Neural crest cell (in vitro differentiated cells): ENCODE results near the gene CCDC116. TPM values are rescaled to one million over a fixed set of nuclear protein-coding genes. Genes with fewer than 3 reads are reported as not detected.

Source experiments
- DNase-seq: peaks from one replicate; pipeline ENCODE4 v3.0.0; 2021; ENCODE audit warnings: low read depth, mixed read lengths, low spot score
- H3K27ac Mint-ChIP-seq: one replicate; pipeline ENCODE4 v1.8.0; 2021; ENCODE audit warnings: mild to moderate bottlenecking, mixed read lengths; ENCODE audit not compliant: unreplicated experiment
- H3K27me3 Mint-ChIP-seq: 2 replicates; pipeline ENCODE4 v1.8.0; 2021; ENCODE audit warnings: low read depth, mild to moderate bottlenecking, mixed read lengths
- H3K36me3 Mint-ChIP-seq: 2 replicates; pipeline ENCODE4 v1.8.0; 2021; ENCODE audit warnings: low read depth, mild to moderate bottlenecking, mixed read lengths
- H3K4me1 Mint-ChIP-seq: 2 replicates; pipeline ENCODE4 v1.8.0; 2021; ENCODE audit warnings: mixed read lengths
- H3K4me3 Mint-ChIP-seq: one replicate; pipeline ENCODE4 v1.8.0; 2021; ENCODE audit warnings: mild to moderate bottlenecking, mixed read lengths
- H3K9me3 Mint-ChIP-seq: 2 replicates; pipeline ENCODE4 v1.8.0; 2021; ENCODE audit warnings: mixed read lengths
- total RNA-seq: library from RNA; stranded (reverse); gene quantifications from 2 replicates; pipeline ENCODE4 v1.2.1, GENCODE V29; 2021
- TF ChIP-seq, protein P1 (sequence below): fragments of 200-600 bp; sonication (generic); conservative IDR thresholded peaks from 2 replicates; pipeline ENCODE4 v1.5.0; 2021; ENCODE audit warnings: antibody characterized with exemption, mild to moderate bottlenecking

Gene CCDC116
- total RNA-seq, 1 donor from 2014 or later, result 1.3 TPM

DNA sequence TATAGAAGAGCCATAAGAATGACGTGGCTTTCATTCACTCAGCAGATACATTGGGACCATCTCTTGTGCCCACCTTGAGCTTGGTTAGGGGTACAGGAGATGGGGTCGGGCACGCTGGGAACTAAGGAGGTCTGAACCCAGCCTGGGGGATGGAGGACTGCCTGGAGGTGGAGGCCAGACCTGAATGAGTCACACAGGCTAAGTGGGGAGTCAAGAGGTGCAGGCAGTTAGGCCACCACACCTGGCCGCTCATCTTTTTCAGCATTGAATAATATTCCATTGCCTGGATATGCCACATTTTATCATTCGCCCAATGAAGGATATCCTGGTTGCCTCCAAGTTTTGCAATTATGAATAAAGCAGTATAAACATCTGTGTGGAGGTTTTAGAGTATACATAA lies 29.4 kb downstream of the CCDC116 start:
- Mint-ChIP-seq H3K36me3 (no peaks in the 10 kb centered on the region), H3K27me3 (peaks cover 23% of the 10 kb centered on the region), H3K27ac (no peak overlapping the region), H3K4me1 (peaks cover 25% of the 10 kb centered on the region), H3K4me3 (peak overlapping the region; percentile 91), H3K9me3 (peaks cover 6% of the 10 kb centered on the region)
- DNase-seq, result no peak
- TF ChIP-seq, protein P1, sequence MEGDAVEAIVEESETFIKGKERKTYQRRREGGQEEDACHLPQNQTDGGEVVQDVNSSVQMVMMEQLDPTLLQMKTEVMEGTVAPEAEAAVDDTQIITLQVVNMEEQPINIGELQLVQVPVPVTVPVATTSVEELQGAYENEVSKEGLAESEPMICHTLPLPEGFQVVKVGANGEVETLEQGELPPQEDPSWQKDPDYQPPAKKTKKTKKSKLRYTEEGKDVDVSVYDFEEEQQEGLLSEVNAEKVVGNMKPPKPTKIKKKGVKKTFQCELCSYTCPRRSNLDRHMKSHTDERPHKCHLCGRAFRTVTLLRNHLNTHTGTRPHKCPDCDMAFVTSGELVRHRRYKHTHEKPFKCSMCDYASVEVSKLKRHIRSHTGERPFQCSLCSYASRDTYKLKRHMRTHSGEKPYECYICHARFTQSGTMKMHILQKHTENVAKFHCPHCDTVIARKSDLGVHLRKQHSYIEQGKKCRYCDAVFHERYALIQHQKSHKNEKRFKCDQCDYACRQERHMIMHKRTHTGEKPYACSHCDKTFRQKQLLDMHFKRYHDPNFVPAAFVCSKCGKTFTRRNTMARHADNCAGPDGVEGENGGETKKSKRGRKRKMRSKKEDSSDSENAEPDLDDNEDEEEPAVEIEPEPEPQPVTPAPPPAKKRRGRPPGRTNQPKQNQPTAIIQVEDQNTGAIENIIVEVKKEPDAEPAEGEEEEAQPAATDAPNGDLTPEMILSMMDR, result no peak

- Mint-ChIP-seq H3K4me3 (peak overlapping the region; percentile 77), H3K27ac (no peak overlapping the region), H3K4me1 (peaks cover 28% of the 10 kb centered on the region), H3K27me3 (peaks cover 21% of the 10 kb centered on the region), H3K9me3 (peaks cover 6% of the 10 kb centered on the region), H3K36me3 (no peaks in the 10 kb centered on the region)
- DNase-seq, result no peak
- TF ChIP-seq, protein P1, result no peak
Measured at GRCh38 chr22:21663738-21664137, 31.2 kb downstream of the CCDC116 start.

DNA sequence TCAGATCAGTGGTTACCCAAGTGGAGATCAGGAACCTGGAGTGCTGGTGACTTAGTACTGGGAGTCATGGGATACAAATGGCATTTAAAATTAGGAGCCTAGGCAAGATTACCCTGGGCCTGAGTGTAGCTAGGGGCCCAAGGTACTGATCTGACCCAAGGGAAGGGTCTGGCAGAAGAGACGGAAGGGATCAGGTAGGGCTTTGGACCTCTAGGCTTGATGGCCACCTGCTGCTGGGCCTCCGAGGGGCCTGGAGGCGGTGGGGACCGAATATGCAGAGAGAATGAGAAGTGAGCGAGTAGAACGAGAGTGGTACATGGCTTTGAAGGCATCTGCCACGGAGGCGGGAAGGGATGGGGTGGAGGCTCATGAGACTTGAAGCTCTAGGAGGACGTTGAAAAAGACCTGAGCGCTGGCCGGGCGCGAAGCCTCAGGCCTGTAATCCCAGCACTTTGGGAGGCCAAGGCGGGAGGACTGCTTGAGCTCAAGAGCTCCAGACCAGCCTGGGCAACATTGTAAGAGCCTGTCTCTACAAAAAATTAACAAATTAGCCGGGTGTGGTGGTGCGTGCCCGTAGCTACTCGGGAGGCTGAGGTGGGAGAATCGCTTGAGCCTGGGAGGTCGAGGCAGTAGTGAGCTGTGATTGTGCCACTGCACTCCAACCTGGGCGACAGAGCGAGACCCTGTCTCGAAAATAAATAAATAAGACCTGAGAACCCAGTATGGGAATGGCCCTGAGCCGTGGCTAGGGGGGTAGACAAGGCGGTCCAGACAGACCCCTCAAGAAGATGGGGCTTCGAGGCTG lies 32.7 kb downstream of the CCDC116 start:
- peak overlapping the region; percentile 19 for H3K27ac Mint-ChIP-seq
- TF ChIP-seq, protein P1, result no peak
- H3K4me3 Mint-ChIP-seq, result peak overlapping the region; percentile 99
- H3K36me3 Mint-ChIP-seq, result no peaks in the 10 kb centered on the region
- H3K9me3 Mint-ChIP-seq, result peaks cover 6% of the 10 kb centered on the region
- DNase-seq, result no peak
- H3K4me1 Mint-ChIP-seq, result peaks cover 28% of the 10 kb centered on the region
- peaks cover 19% of the 10 kb centered on the region for H3K27me3 Mint-ChIP-seq

- Mint-ChIP-seq H3K4me1 (peaks cover 28% of the 10 kb centered on the region), H3K9me3 (peaks cover 2% of the 10 kb centered on the region), H3K27me3 (peaks cover 6% of the 10 kb centered on the region), H3K4me3 (peak overlapping the region; percentile 99), H3K27ac (peak overlapping the region; percentile 28), H3K36me3 (no peaks in the 10 kb centered on the region)
- no peak for DNase-seq
- TF ChIP-seq, protein P1, result no peak
Measured at GRCh38 chr22:21666786-21667185, 34.2 kb downstream of the CCDC116 start.

- Mint-ChIP-seq H3K4me1 (peaks cover 24% of the 10 kb centered on the region), H3K27me3 (no peaks in the 10 kb centered on the region), H3K27ac (peak overlapping the region; percentile 12), H3K4me3 (peak overlapping the region; percentile 78), H3K9me3 (no peaks in the 10 kb centered on the region), H3K36me3 (peaks cover 3% of the 10 kb centered on the region)
- no peak for DNase-seq
- TF ChIP-seq, protein P1, result no peak
Measured at GRCh38 chr22:21669026-21669425, 36.5 kb downstream of the CCDC116 start.
